Measurements from ENCODE around the gene AGAP2.

AGAP2 gene

GRCh38 chr12:57766464-57767304, 28.1 kb upstream of the AGAP2 start, which contains the start of gene CYP27B1:
Gene CYP27B1 (minus strand): TSS chr12:57767078. CDS start chr12:57767041, 37 bp downstream.
- Histone ChIP-seq H3K27me3 (ENCODE audit: insufficient read depth, low read depth, severe bottlenecking) (no peaks in the 10 kb centered on the region), H3K27ac (peak within 1 kb of the TSS; percentile 93), H3K9me3 (ENCODE audit: severe bottlenecking) (no peaks in the 10 kb centered on the region), H3K4me3 (ENCODE audit: low read depth, low read length) (peak within 1 kb of the TSS; percentile 88), H3K36me3 (peaks cover 73% of the 10 kb centered on the region)
- no peak for TF ChIP-seq CTCF (IDR thresholded peaks at IDR 0.05; ENCODE audit: low read depth, low read length)
- DNase-seq, result peak; percentile 97

- TF ChIP-seq CTCF (IDR thresholded peaks at IDR 0.05; ENCODE audit: low read depth, low read length), result no peak
- H3K27ac ChIP-seq, result peak overlapping the region; percentile 93
- H3K4me3 ChIP-seq (ENCODE audit: low read depth, low read length), result peak overlapping the region; percentile 88
- no peak for DNase-seq
- H3K36me3 ChIP-seq, result peaks cover 78% of the 10 kb centered on the region
- H3K27me3 ChIP-seq (ENCODE audit: insufficient read depth, low read depth, severe bottlenecking), result no peaks in the 10 kb centered on the region
- H3K9me3 ChIP-seq (ENCODE audit: severe bottlenecking), result no peaks in the 10 kb centered on the region
Measured at GRCh38 chr12:57765698-57766463, 27.3 kb upstream of the AGAP2 start.

GRCh38 chr12:57765003-57765697, 26.6 kb upstream of the AGAP2 start:
- peaks cover 78% of the 10 kb centered on the region for H3K36me3 ChIP-seq
- H3K27ac ChIP-seq, result peak overlapping the region; percentile 94
- H3K9me3 ChIP-seq (ENCODE audit: severe bottlenecking), result no peaks in the 10 kb centered on the region
- no peak for TF ChIP-seq CTCF (IDR thresholded peaks at IDR 0.05; ENCODE audit: low read depth, low read length)
- no peaks in the 10 kb centered on the region for H3K27me3 ChIP-seq (ENCODE audit: insufficient read depth, low read depth, severe bottlenecking)
- no peak for DNase-seq
- no peak overlapping the region for H3K4me3 ChIP-seq (ENCODE audit: low read depth, low read length)

- Histone ChIP-seq H3K27me3 (ENCODE audit: insufficient read depth, low read depth, severe bottlenecking) (no peaks in the 10 kb centered on the region), H3K36me3 (peaks cover 78% of the 10 kb centered on the region), H3K9me3 (ENCODE audit: severe bottlenecking) (no peaks in the 10 kb centered on the region), H3K4me3 (ENCODE audit: low read depth, low read length) (no peak overlapping the region), H3K27ac (peak overlapping the region; percentile 94)
- no peak for DNase-seq
- no peak for TF ChIP-seq CTCF (IDR thresholded peaks at IDR 0.05; ENCODE audit: low read depth, low read length)
Measured at GRCh38 chr12:57764662-57765002, 26.1 kb upstream of the AGAP2 start.

GRCh38 chr12:57763881-57764661, 25.5 kb upstream of the AGAP2 start:
- DNase-seq, result no peak
- no peak for TF ChIP-seq CTCF (IDR thresholded peaks at IDR 0.05; ENCODE audit: low read depth, low read length)
- no peak overlapping the region for H3K4me3 ChIP-seq (ENCODE audit: low read depth, low read length)
- peaks cover 76% of the 10 kb centered on the region for H3K36me3 ChIP-seq
- H3K9me3 ChIP-seq (ENCODE audit: severe bottlenecking), result no peaks in the 10 kb centered on the region
- peak overlapping the region; percentile 94 for H3K27ac ChIP-seq
- no peaks in the 10 kb centered on the region for H3K27me3 ChIP-seq (ENCODE audit: insufficient read depth, low read depth, severe bottlenecking)

All from WERI-Rb-1 (cell line).